GM23338 (cell line): Measurements from ENCODE around the gene ME3. TPM values are rescaled to one million over a fixed set of nuclear protein-coding genes. Genes with fewer than 3 reads are reported as not detected.

Experiments used
- ATAC-seq: fragments of 200-7000 bp; cut with Tn5 transposase; 3 replicates; pipeline ENCODE4 v1.9.1; 2020
- DNase-seq: peaks from one replicate; pipeline ENCODE4 v3.0.0-alpha.2; 2015; ENCODE audit warnings: low spot score
- H2AFZ ChIP-seq: fragments of 200-600 bp; sonication (generic); 2 replicates; pipeline ENCODE4 v1.8.0; 2016; ENCODE audit warnings: antibody characterized with exemption, mild to moderate bottlenecking, moderate library complexity
- H3F3A ChIP-seq: fragments of 200-600 bp; sonication (generic); replicated peaks from 2 replicates; pipeline ENCODE4 v1.8.0; 2017; ENCODE audit warnings: antibody characterized with exemption, mixed run types, low read depth
- H3K27ac ChIP-seq: fragments of 200-600 bp; sonication (generic); 2 replicates; pipeline ENCODE4 v1.6.1; 2016; ENCODE audit warnings: low read depth
- H3K27me3 ChIP-seq: fragments of 200-600 bp; sonication (generic); 2 replicates; pipeline ENCODE4 v1.8.0; 2016; ENCODE audit warnings: mild to moderate bottlenecking, mixed run types, moderate library complexity; ENCODE audit not compliant: insufficient read depth
- H3K36me3 ChIP-seq: fragments of 200-600 bp; sonication (generic); 2 replicates; pipeline ENCODE4 v1.8.0; 2016; ENCODE audit warnings: mild to moderate bottlenecking; ENCODE audit not compliant: insufficient read depth
- H3K4me1 ChIP-seq: fragments of 200-600 bp; sonication (generic); 2 replicates; pipeline ENCODE4 v1.8.0; 2016; ENCODE audit warnings: mild to moderate bottlenecking, moderate library complexity; ENCODE audit not compliant: insufficient read depth
- H3K4me2 ChIP-seq: fragments of 200-600 bp; sonication (generic); 2 replicates; pipeline ENCODE4 v1.7.1; 2017; ENCODE audit warnings: mixed run types
- H3K4me3 ChIP-seq: fragments of 200-600 bp; sonication (generic); 2 replicates; pipeline ENCODE4 v1.6.1; 2016; ENCODE audit warnings: mixed run types
- H3K79me2 ChIP-seq: fragments of 200-600 bp; sonication (generic); replicated peaks from 2 replicates; pipeline ENCODE4 v1.8.0; 2017; ENCODE audit warnings: mild to moderate bottlenecking; ENCODE audit not compliant: insufficient read depth
- H3K9me2 ChIP-seq: fragments of 200-600 bp; sonication (generic); 2 replicates; pipeline ENCODE4 v1.8.0; 2017; ENCODE audit not compliant: insufficient read depth
- H4K20me1 ChIP-seq: fragments of 200-600 bp; sonication (generic); replicated peaks from 2 replicates; pipeline ENCODE4 v1.8.0; 2017; ENCODE audit warnings: mild to moderate bottlenecking; ENCODE audit not compliant: insufficient read depth
- H3K27ac Mint-ChIP-seq: 2 replicates; pipeline ENCODE4 v1.8.0; 2020; ENCODE audit warnings: inconsistent platforms, mild to moderate bottlenecking, moderate library complexity, mixed read lengths
- H3K27me3 Mint-ChIP-seq: 3 replicates; pipeline ENCODE4 v1.8.0; 2022; ENCODE audit warnings: low read depth, mild to moderate bottlenecking, moderate library complexity, mixed read lengths, inconsistent platforms; ENCODE audit not compliant: insufficient read depth, poor library complexity
- H3K36me3 Mint-ChIP-seq: 3 replicates; pipeline ENCODE4 v1.8.0; 2021; ENCODE audit warnings: low read depth, mild to moderate bottlenecking, inconsistent platforms, moderate library complexity, mixed read lengths
- H3K4me1 Mint-ChIP-seq: 3 replicates; pipeline ENCODE4 v1.8.0; 2020; ENCODE audit warnings: mild to moderate bottlenecking, inconsistent platforms, mixed read lengths
- H3K4me3 Mint-ChIP-seq: 3 replicates; pipeline ENCODE4 v1.8.0; 2021; ENCODE audit warnings: moderate library complexity, mild to moderate bottlenecking, inconsistent platforms, mixed read lengths
- H3K9me3 Mint-ChIP-seq: 3 replicates; pipeline ENCODE4 v1.8.0; 2020; ENCODE audit warnings: moderate library complexity, mild to moderate bottlenecking, inconsistent platforms, mixed read lengths
- CREB1 ChIP-seq: fragments of 250-450 bp; sonication (Bioruptor Pico); IDR thresholded peaks from 2 replicates; pipeline ENCODE4 v1.5.0; 2020; ENCODE audit warnings: low read depth, mild to moderate bottlenecking, moderate library complexity
- CTCF ChIP-seq, 2 experiments: fragments of 200-600 bp in 1 of 2; sonication (generic) in 1 of 2; conservative IDR thresholded peaks; 2 replicates each; pipeline versions ENCODE4 v1.5.1 to v1.6.1; 2016 to 2017; ENCODE audit warnings: antibody characterized with exemption in 2 of 2, low read depth in 2 of 2, mild to moderate bottlenecking in 2 of 2, moderate library complexity in 1 of 2
- ETS1 ChIP-seq: IDR thresholded peaks from 2 replicates; pipeline ENCODE4 v1.6.1; 2016; ENCODE audit warnings: antibody characterized with exemption
- EZH2phosphoT487 ChIP-seq: fragments of 200-600 bp; sonication (generic); IDR thresholded peaks from one replicate; pipeline ENCODE4 v1.8.1; 2018; ENCODE audit warnings: antibody characterized with exemption; ENCODE audit not compliant: unreplicated experiment
- JUNB ChIP-seq: IDR thresholded peaks from one replicate; pipeline ENCODE4 v1.6.1; 2016; ENCODE audit warnings: antibody characterized with exemption; ENCODE audit not compliant: unreplicated experiment
- POLR2AphosphoS5 ChIP-seq: IDR thresholded peaks from 2 replicates; pipeline ENCODE4 v1.6.1; 2016; ENCODE audit warnings: antibody characterized with exemption, low read depth
- ZNF114 ChIP-seq: fragments of 250-450 bp; sonication (Bioruptor Pico); IDR thresholded peaks from 2 replicates; pipeline ENCODE4 v1.5.0; 2020; ENCODE audit warnings: mild to moderate bottlenecking, moderate library complexity
- ZNF331 ChIP-seq: fragments of 250-450 bp; sonication (Bioruptor Pico); IDR thresholded peaks from 2 replicates; pipeline ENCODE4 v1.5.0; 2020; ENCODE audit warnings: low read depth, mild to moderate bottlenecking, moderate library complexity
- ZNF462 ChIP-seq: fragments of 250-450 bp; sonication (Bioruptor Pico); IDR thresholded peaks from 2 replicates; pipeline ENCODE4 v1.5.0; 2020; ENCODE audit warnings: mild to moderate bottlenecking, moderate library complexity
- polyA plus RNA-seq: library from polyadenylated mRNA; unstranded; fragments of >200 nt; fragmentation: Nextera tagmentation; extraction: Ambion mirVana; gene quantifications from 2 replicates; pipeline ENCODE4 v1.2.1, GENCODE V29; 2016
- total RNA-seq: library from RNA; depleted of rRNA; stranded (reverse); fragments of >200 nt; shearing (Covaris generic); gene quantifications from 2 replicates; pipeline ENCODE4 v1.2.3, GENCODE V29; 2014

Gene ME3
- total and polyA plus RNA-seq, 2 experiments from 2014 or later: 1.3 to 4.0 TPM

- no peak for TF ChIP-seq ZNF462 (CRISPR knock-in tag)
- TF ChIP-seq ZNF114 (CRISPR knock-in tag): no peak
- no peak for TF ChIP-seq CTCF (conservative IDR thresholded peaks at IDR 0.05; ENCODE audit: low read depth in 2 of 2)
- TF ChIP-seq POLR2AphosphoS5: no peak
- no peak for TF ChIP-seq CREB1 (CRISPR knock-in tag)
Observed at GRCh38 chr11:86670181-86670580, 2.2 kb downstream of the ME3 start (continued).

GRCh38 chr11:86669424-86669823 lies 3.0 kb downstream of the ME3 start:
- Histone ChIP-seq H3K4me2 (no peak overlapping the region), H3K27me3 (peaks cover 50% of the 10 kb centered on the region), H3K9me2 (peaks cover 7% of the 10 kb centered on the region; the same call in 1 of the 2 replicates), H3K27ac (no peak overlapping the region), H3K4me3 (no peak overlapping the region), H4K20me1 (no peaks in the 10 kb centered on the region), H2AFZ (no peak overlapping the region), H3K79me2 (no peaks in the 10 kb centered on the region), H3K36me3 (no peaks in the 10 kb centered on the region), H3F3A (no peaks in the 10 kb centered on the region), H3K4me1 (peaks cover 9% of the 10 kb centered on the region)
- Mint-ChIP-seq H3K36me3 (no peaks in the 10 kb centered on the region), H3K9me3 (no peaks in the 10 kb centered on the region), H3K27ac (no peak overlapping the region), H3K4me3 (no peak overlapping the region), H3K27me3 (peaks cover 30% of the 10 kb centered on the region), H3K4me1 (peaks cover 15% of the 10 kb centered on the region)
- DNase-seq (no peak), ATAC-seq (no peak)
- TF ChIP-seq JUNB (no peak), CTCF (conservative IDR thresholded peaks at IDR 0.05; ENCODE audit: low read depth in 2 of 2) (no peak), ETS1 (no peak), ZNF114 (CRISPR knock-in tag) (no peak), CREB1 (CRISPR knock-in tag) (no peak), ZNF331 (CRISPR knock-in tag) (no peak), EZH2phosphoT487 (no peak)
